GM12801 (cell line): ENCODE data around the gene MTHFD2L.

ENCODE experiments used
- CTCF ChIP-seq: IDR thresholded peaks from one replicate; pipeline ENCODE4 v1.5.1; 2011; ENCODE audit warnings: control low read depth; ENCODE audit not compliant: insufficient read length; ENCODE audit errors: extremely low read depth

Gene MTHFD2L

GRCh38 chr4:74219240-74219639, 61.3 kb downstream of the MTHFD2L start:
- TF ChIP-seq CTCF = no peak

GRCh38 chr4:74223098-74223497, 65.2 kb downstream of the MTHFD2L start:
- TF ChIP-seq CTCF = no peak

- no peak for TF ChIP-seq CTCF
These were observed 65.9 kb downstream of the MTHFD2L start for GRCh38 chr4:74223801-74224200.

GRCh38 chr4:74228691-74229640, 71.0 kb downstream of the MTHFD2L start:
- TF ChIP-seq CTCF = peak; percentile 64

- TF ChIP-seq CTCF = no peak
These were observed 73.1 kb downstream of the MTHFD2L start for GRCh38 chr4:74230902-74231499.

GRCh38 chr4:74235135-74235534, 77.2 kb downstream of the MTHFD2L start:
- no peak for TF ChIP-seq CTCF

GRCh38 chr4:74237425-74237966, 79.6 kb downstream of the MTHFD2L start:
- no peak for TF ChIP-seq CTCF
